OCI-LY7 (cell line): Measurements from ENCODE around the gene ASIC2.

ENCODE experiments used
- CTCF ChIP-seq: fragments of 200-600 bp; sonication (generic); conservative IDR thresholded peaks from 2 replicates; pipeline ENCODE4 v1.5.1; 2014; ENCODE audit warnings: mild to moderate bottlenecking, antibody characterized with exemption, low read length, moderate library complexity, mixed read lengths
- EZH2phosphoT487 ChIP-seq: fragments of 200-600 bp; sonication (generic); IDR thresholded peaks from 2 replicates; pipeline ENCODE4 v1.6.1; 2018; ENCODE audit warnings: low read depth, borderline replicate concordance, mild to moderate bottlenecking, mixed run types, antibody characterized with exemption, low read length, moderate library complexity, mixed read lengths

- TF ChIP-seq CTCF (no peak), EZH2phosphoT487 (no peak)
Measured at GRCh38 chr17:32976605-32977004, 316.5 kb downstream of the ASIC2 start.
